HG02642 (cell line): ENCODE data around the gene ERN1.
A peak's percentile ranks its signal among the peaks of the same experiment; 100 is the strongest.
"Not testable (repeated sequence)": the region's sequence is repeated elsewhere in the genome, so short reads cannot be mapped to it uniquely, and the experiment has no call there.

ENCODE experiments used
- ATAC-seq: cut with Tn5 transposase; IDR thresholded peaks from one replicate; pipeline ENCODE4 v1.9.1; 2021; ENCODE audit warnings: mild to moderate bottlenecking; ENCODE audit not compliant: unreplicated experiment, poor library complexity

ERN1 gene

DNA sequence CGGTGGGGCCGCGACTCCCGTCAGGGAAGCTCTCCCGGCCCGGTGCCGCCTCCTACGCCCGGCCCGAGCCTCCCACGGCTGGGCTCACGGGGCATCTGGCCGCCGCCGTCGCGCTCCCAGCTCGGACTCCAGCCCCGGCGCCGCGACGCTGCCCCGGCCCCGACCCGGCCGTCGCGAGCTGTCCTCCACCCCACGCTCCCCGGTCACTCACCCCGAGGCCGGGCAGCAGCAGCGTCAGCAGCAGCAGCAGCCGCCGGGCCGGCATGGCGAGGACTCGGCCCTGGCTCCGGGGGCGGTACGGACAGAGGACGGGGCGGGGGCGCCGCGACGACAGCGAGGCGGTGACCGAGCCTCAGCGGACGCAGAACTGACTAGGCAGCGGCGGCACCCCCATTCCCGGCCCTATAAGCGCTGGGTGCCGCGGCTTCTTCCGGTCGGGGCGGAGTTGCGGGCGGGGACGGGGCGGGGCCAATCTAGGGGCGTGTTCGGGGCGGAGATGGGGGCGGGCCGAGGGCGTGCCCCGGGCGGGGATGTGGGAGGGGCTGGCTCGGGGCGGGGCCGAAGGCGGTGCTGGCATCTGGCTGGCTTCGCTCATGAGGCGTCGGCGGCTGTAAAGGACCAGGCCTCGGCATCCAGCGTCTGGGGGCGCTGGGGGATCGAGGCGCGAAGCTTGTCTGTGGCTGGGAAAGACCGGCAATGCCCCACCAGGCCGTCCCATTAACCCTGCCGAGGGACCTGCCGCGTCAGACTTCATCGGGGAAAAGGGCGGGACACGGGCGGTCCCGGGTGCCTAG, at the start of gene ERN1:
TSS of gene ERN1 (minus strand) at position 380 of the 794 bp plus-strand sequence. CDS start at position 265, 115 bp downstream.
- ATAC-seq = peak; percentile 81

DNA sequence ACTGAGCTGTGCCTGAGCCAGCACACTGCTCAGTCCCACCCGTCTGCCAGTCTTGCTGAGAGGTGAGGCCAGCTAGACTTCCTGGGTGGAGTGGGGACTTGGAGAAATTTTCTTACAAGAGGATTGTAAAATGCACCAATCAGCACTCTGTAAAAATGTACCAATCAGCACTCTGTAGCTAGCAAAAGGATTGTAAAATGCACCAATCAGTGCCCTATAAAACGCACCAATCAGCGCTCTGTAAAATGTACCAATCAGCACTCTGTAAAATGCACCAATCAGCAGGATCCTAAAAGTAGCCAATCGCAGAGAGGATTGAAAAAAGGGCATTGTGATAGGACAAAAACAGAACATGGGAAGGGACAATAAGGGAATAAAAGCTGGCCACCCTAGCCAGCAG, 49.1 kb upstream of the ERN1 start:
- not testable (repeated sequence) for ATAC-seq

- ATAC-seq = no peak
Observed at GRCh38 chr17:64178011-64178825, 48.3 kb upstream of the ERN1 start.

DNA sequence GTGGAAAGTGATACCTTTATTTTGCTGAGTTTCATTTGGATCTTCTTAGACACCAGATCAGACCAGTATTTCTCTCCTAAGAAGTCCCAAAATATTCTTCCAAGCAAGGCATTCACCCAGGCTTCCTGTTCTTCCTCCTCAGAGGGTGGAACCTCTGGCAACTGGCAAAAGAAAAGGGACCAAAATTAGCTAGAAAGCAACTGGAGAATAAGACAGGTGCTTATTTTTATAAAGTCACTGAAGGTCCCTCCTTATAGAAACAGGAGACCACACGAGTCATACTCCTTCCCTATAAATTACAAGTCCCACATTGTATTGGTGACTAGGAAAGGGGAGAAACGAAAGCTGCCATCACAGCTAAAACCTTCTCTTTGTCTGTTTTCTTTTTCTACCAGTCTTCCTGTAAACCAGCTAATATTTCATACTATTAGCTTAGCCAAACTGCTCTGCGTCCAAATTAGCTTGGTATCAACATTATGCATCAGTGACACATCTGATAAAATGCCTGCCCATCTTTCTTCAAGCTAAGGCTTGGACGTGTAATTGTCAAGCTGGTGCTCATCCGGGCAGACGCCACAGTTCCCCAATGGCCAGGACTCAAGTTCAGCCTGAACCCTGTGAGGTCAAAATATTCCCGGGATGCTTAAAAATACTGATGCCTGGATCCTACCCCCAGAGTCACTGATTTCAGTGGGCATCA, 47.5 kb upstream of the ERN1 start:
- no peak for ATAC-seq

DNA sequence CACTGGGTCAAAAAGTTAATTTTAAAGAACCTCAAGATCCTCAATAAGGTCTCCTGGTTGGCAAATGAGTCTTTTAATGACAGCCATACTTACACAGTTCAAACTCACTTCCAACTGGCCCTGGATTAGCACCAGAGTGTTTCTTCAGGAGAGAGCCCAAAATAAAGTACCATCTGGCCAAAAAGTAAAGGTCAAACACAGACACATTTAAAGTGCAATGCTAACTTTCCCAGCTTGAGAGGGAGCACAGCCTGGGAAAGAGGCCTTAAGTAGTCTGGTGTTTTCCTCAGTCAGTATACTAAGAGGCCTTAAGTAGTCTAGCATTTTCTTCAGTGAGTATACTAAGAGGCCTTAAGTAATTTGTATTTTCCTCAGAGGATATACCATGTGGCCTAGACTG, 46.6 kb upstream of the ERN1 start:
- no peak for ATAC-seq

DNA sequence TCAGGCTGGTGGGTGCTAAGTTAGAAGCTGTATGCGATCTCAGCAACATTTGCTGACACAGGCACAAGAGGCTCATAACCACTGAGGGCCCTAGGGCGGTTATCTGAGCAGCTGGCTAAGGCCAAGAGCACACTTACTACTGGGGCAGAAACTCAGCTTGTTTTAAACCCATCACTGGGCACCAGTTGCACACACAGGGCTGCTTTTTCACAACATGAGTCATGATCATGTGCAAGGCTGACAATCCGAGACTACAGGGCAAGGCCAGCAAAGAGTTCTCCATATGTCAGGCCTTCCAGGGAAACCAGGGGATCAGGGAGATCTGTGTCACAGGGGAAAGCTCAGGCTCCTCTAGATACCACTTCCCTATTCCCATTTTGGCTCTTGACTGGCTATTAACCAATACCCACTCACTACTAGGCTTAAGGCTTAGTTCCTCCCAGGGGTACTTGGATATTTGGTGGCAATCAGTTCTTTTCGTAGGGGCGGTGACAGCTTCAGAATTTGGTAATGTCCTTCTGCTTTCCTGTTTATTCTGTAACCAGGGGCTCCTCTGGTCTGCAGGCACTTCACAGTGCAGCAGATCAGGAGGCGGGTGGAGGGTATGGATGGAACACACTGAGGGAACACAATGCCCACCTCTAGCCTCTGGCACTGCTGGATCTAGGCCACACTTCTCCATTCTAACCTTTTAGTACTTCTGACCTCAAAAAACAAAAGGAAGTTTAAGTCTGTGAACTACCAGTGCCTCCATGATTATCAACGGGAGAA, 44.9 kb upstream of the ERN1 start:
- no peak for ATAC-seq

DNA sequence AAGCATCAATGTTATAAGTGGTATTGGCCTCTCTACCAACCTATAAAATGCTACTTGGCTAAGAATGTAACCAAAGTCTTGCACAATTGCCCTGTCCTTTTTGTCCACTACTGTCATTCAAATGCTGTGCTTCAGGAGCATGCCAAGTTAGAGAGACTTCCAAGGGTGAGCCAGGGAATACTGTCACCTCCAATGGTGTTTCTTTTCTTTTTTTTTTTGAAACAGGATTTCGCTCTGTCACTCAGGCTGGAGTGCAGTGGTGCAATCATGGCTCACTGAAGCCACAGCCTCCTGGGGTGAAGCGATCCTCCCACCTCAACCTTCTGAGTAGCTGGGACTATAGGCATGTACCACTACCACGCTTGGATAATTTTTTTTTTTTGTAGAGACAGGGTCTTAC, 43.7 kb upstream of the ERN1 start:
- no peak for ATAC-seq

GRCh38 chr17:64172510-64172909, 42.6 kb upstream of the ERN1 start:
- no peak for ATAC-seq

DNA sequence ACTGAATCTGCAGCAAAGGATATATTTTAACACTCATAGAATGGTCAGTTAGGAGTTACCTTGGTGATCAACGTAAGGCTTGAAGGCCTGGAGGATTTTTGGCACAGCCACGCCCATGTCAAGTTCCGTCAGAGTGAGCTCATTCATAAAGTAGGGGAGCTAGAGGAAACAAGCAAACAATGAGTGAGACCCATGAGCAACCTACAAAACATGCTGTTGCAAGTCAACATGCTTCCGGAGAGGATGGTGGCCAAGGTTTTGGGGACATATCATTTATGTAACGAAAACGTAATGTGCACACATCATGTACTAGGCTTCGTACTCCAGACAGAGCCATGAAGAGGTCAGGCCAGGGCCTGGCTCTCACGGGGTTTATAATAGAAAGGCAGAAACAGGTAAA, 41.1 kb upstream of the ERN1 start:
- ATAC-seq = no peak

GRCh38 chr17:64170286-64170685, 40.3 kb upstream of the ERN1 start:
- no peak for ATAC-seq

- not testable (repeated sequence) for ATAC-seq
Observed at GRCh38 chr17:64167666-64168065, 37.7 kb upstream of the ERN1 start.

DNA sequence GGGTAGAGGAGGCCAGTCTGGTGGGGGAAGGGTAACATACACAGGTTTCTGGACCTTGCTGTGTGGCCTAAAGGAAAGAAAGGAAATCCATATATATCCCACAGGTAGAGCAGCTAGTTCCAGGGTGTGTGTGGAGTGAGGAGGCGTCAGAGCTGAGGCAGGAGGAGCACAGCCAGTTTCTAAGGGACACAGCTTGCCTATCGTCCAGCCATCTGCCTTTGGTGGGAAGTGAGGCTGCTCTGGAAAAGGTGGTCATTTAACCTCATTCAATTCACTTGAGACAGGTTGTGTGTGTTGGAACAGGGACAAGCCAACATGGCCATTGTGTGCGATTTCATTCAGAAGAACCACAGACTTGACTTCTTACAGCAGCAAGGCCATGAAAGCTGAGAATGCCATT, 36.9 kb upstream of the ERN1 start:
- ATAC-seq = no peak

DNA sequence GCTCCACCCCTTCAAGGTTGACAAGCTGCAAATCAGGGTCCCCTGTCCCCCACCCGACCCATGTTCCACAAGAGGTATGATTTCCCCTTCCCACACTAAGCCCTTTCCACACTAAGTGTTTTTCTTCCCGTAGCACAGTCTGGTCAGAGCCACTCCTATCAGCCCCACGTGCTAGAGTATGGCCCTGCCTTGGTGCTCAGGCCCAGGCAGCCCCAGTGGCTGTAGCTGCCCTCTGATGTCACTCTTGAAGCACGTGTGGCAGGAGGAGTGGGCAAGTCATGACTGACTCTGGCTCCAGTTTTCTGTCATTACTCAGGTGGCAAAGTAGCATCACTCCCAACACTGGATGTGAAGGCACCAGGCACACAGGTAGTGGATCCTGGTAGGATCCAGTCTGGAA, 35.4 kb upstream of the ERN1 start:
- ATAC-seq = no peak

- no peak for ATAC-seq
Observed at GRCh38 chr17:64164596-64165285, 34.8 kb upstream of the ERN1 start.

DNA sequence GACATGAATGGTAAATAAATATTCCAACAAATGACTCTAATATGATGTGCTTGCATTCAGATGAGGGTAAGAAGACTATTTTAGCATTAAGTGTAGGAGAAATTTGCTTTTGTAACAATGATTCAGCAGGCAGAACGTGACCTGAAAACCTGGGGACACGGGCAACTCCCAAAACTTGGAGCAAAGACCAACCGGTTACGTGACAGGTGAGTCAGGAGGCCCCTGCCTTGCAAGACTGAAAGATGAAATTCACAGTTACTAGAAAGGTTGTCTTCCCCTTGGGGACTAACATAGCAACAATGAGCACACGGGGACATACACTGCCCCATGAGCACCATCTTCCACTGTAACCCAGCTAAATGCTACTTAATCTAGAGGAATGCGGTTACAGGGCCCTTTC, 33.5 kb upstream of the ERN1 start:
- no peak for ATAC-seq

- no peak for ATAC-seq
Observed at GRCh38 chr17:64162554-64162953, 32.6 kb upstream of the ERN1 start.

DNA sequence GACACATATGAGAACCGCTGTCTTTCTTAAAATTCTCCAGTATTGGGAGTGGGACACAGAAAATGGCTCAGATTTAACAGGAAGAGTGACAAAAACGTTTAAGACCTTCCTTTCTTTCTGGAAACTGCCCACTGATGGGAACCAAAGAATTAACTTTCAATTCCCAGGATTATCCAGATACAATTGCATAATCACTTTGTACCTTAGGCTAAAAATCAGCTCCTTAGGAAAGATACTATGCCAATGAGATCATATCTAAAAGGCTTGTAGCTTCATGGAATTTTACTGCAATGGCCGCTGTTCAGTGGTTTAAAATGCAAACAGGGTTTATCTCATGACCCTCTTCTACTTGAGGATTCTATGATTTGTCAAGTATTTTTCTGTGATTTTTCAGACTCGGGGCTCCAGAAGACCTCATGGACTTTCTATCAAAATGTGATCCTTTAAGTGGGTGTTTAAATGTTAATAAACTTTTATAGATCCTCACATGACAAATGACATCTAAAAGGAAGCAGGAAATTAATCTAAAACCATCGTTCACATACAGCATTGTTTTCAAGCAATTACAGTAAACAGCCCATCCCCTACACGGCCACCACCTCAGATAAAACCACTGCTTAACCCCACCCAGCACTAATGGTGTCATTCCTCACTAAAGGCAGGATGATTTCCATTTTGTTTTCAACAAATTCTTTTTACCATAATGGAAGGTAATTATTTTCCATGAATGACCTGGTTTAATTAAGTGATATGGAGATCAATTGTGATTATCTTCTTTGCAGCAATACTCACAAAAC, 31.6 kb upstream of the ERN1 start:
- no peak for ATAC-seq

DNA sequence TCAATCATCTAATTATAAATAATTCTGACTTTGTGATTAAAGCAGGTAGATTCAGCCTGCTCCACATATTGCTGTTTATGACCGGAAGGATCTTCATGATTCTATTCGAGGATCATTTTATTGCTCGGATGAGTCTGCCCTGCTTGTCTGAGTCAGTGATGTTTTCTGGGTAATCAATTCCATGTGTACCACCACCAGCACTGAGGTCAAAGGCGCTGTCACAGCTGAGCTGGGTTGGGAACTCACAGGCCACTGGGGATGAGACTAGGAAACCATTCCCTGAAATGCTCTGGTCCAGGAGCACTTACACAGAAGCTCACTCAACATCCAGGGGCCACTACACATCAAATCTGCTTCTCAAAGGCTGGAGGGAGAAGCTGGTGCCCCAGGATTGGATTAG, 30.4 kb upstream of the ERN1 start:
- ATAC-seq = no peak
